ENCODE data around the gene HCFC1.

The HCFC1 gene

GRCh38 chrX:153971450-153972367 is at the start of gene HCFC1:
HCFC1 (minus strand) TSS chrX:153971818; CDS start chrX:153970840, 978 bp downstream.
- DNase-seq (ENCODE audit: low read depth), result peak; percentile 90

DNA sequence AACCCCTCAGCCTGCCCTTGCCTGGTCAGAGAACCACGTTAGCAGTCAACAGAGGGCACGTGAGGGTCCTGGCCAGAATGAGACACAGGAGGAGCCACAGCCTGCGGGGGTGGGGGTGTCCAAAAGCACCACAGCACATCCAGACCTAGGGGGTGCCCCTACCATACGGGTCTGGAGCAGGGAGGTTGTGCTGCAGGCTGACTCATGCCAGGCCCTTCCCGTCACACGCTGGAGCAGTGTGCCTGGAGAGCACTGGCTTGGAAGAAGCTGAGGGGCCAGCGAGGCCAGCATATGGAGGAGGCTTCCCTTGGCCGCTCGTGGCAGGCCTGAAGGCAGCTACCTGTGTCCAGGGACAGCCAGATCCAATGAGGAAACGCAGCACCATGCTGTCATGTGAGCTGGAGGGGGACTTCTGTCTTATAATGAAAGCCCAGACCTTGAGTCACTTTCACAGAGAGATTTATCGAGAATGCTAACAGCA is 49.6 kb upstream of the HCFC1 start:
- no peak for DNase-seq (ENCODE audit: low read depth)

DNA sequence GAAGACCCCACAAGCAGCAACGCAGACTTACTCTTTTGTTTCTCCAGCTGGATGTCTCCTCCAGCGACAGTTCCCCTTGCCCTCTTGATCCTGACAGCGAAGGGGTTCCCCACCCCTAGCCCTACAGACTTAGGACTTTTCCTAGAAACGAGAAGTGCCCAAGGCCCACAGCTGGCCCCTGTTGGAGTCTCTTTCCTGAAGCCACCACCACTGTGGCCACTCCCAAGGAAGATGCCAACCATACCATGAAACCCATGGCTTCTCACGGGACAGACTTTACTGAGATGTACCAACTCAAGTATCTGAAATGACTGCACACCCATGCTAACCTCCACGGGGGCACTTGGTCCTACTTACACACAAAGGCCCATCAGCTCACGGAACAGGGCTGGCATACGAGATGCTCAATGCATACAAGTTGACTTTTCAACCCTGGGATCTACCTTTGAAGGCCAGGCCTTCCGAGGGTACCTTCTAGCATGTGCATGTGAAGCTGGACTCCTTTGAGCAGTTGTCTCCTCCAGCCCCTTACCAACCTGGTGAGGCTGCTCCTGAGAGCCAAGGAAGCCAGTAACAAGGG is 49.0 kb upstream of the HCFC1 start:
- DNase-seq (ENCODE audit: low read depth), result no peak

- no peak for DNase-seq (ENCODE audit: low read depth)
These were observed 48.3 kb upstream of the HCFC1 start, which contains the start of gene IRAK1 for GRCh38 chrX:154019633-154020528. IRAK1 (minus strand) TSS chrX:154019902; CDS start chrX:154019812, 90 bp downstream.

GRCh38 chrX:154019061-154019621 is 47.5 kb upstream of the HCFC1 start:
- DNase-seq (ENCODE audit: low read depth), result no peak

DNA sequence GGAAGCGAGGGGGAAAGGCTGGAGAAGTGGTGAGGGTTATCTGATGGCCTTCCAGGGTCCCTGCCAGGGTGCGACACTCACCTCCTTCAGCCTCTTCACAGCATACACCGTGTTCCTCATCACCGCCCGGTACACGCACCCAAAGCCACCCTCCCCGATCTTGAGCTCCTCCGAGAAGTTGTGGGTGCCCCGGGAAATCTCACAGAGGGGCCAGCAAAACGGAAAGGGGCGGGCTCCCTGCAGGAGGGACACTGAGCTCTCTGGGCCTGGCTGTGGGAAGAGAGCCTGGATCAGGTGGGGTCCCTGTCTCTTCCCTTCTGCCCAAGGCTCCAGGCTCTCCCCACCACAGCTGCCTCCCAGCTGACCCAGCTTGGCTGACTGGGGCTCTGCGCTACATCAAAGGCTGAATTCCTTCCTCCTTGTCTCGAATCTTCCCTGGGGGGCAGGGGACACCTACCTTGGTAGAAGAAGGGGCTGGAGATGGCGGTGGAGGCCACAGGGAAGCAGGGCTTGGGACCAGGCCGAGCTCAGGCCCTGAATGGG is 47.0 kb upstream of the HCFC1 start:
- DNase-seq (ENCODE audit: low read depth), result no peak

GRCh38 chrX:154017766-154018517 is 46.3 kb upstream of the HCFC1 start:
- no peak for DNase-seq (ENCODE audit: low read depth)

DNA sequence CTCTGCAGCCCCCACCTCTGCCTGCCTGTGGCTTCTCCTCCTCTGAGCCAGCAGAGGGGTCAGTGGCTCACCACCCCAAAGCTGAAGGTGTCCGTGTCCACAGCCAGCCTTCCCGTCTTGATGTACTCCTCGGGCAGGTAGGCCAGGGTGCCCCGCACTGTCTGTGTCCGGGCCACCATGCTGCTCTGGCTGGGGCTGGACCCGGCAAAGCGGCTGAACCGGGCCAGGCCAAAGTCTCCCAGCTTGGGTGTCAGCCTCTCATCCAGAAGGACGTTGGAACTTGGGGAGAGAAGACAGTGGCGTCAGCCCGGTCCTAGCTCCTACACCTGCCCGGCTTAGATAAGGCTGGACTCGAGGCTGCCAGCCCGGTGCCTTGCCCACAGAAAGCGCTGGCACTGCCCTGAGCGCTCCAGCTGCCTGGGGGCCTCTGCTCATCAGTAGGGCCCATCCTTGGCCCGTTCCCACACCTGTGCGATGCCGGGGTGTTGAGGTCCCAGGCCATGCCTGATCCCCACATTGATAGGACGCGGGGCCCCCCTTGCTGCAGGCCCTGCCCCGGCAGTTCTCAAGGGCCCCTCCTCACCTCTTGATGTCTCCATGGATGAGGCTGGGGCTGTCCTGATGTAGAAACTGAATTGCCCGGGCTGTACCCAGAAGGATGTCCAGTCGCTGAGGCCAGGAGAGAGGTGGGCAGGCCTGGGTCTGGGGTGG is 44.9 kb upstream of the HCFC1 start:
- no peak for DNase-seq (ENCODE audit: low read depth)

DNA sequence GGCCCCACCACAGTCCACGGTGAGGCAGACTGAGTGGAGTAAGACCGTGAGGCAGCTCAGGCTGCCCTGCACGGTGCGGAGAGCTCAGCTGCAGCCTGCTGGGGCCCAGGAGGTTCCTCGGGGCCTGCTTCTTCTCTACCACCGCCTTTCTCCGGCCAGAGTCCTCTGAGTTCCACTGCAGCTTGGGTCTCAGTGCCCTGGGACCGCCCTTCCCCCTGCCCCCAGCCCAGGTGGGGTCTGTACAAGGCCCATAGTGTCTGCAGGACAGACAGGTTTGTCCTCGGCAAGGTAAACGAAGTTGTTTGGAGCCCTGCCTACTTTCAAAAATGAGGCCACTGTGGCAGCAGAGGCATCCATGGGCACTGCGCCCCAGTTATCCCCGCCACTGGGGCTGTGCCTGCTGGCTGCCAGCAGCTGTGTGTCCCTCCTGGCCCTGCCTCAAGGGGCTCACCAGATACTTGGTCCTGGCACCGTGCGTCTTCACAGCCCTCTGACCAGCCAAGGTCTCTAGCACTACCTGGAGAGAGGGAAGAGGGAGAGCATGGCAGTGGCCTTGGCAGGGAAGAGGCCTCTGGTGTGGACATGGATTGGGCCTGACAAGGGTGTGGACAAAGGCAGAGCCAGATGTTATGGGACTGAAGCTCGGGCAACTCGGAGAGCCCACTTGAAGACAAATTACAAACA is 44.1 kb upstream of the HCFC1 start:
- DNase-seq (ENCODE audit: low read depth), result no peak

- DNase-seq (ENCODE audit: low read depth), result no peak
These were observed 43.1 kb upstream of the HCFC1 start for GRCh38 chrX:154014429-154015380.

- DNase-seq (ENCODE audit: low read depth), result no peak
These were observed 42.2 kb upstream of the HCFC1 start for GRCh38 chrX:154013614-154014360.

- DNase-seq (ENCODE audit: low read depth), result no peak
These were observed 41.4 kb upstream of the HCFC1 start for GRCh38 chrX:154013001-154013421.

GRCh38 chrX:154012336-154012991 is 40.8 kb upstream of the HCFC1 start:
- no peak for DNase-seq (ENCODE audit: low read depth)

DNA sequence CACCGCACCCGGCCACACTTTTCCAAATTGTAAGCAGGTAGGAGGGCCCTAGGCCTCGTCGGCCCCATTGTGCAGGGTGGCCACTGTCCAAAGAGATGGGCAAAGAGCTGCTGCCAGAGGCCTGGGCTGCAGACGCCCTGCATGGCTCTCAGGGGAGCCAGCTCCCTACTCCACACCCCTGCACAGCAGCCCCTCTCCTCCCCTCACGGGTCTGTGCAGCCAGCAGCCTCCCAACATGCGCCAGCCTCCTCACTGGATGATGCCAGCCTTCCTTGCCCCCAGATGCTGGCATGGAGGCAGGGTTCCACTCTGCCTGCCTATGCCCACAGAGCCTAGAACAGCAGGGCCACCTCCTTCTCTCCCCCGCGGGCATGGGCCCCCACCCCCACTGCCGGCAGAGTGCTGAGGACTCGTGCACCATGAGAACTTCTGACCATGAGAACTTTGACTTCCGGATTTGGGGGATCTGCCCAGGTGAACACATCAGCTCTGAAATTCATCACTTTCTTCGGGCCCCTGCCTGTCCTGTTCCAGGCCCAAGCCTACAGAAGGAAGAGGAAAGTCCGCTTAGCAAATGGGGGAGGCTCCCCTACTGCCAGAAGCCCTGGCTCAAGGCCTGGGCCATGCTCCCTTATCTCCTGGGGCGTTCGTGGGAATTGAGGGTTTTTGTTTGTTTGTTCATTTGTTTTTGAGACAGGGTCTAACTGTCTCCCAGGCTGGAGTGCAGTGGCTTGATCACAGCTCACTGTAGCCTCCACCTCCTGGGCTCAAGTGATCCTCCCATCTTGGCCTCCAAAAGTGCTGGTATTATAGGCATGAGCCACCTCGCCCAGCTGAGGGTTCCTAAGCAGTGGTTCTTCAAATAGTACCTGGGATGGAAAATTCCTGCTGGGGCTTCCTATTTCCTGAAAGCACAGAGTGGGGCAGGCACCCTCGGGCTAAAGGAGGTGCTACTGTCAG is 40.0 kb upstream of the HCFC1 start:
- DNase-seq (ENCODE audit: low read depth), result no peak

- DNase-seq (ENCODE audit: low read depth), result no peak
These were observed 38.9 kb upstream of the HCFC1 start for GRCh38 chrX:154010330-154011087.

Data from activated gamma-delta T cell treated with anti-CD3 and anti-CD28 coated beads, Interleukin-2, amount 50 U/mL, for 16 hours (primary cell).